Mucosa of gallbladder (tissue), 1 donor: Measurements from ENCODE around the gene KATNAL1. TPM values are rescaled to one million over a fixed set of nuclear protein-coding genes. Genes with fewer than 3 reads are reported as not detected.
"Not testable (repeated sequence)": the region's sequence is repeated elsewhere in the genome, so short reads cannot be mapped to it uniquely, and the experiment has no call there.

Source experiments
- DNase-seq: peaks from one replicate; pipeline ENCODE4 v3.0.0-alpha.2; 2020; ENCODE audit warnings: low spot score
- total RNA-seq: library from RNA; stranded (reverse); gene quantifications from one replicate; pipeline ENCODE4 v1.2.1, GENCODE V29; 2021
- donor health status: DM: no; HTN: no; CAD: no.

KATNAL1 gene
- total RNA-seq, 1 donor from 2014 or later = 16.4 TPM

DNA sequence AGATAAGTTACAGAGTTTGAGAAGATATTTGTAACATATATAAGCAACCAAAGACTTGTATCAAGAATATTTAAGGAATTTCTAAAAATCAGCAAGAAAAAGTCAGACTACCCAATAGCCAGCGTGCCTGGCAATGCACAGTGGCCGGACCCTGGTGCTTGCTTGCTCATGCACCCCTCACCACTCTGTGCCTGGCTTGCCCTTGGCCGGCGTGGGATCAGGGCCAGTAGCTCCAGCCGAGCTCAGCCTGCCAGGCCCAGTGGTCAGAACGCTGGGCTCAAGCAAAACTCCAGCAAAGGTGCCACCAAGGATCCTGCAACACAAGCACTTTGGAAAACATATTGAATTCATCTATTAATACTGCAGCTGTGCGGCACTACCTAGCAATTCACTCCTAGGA, 95.1 kb downstream of the KATNAL1 start:
- DNase-seq = no peak

DNA sequence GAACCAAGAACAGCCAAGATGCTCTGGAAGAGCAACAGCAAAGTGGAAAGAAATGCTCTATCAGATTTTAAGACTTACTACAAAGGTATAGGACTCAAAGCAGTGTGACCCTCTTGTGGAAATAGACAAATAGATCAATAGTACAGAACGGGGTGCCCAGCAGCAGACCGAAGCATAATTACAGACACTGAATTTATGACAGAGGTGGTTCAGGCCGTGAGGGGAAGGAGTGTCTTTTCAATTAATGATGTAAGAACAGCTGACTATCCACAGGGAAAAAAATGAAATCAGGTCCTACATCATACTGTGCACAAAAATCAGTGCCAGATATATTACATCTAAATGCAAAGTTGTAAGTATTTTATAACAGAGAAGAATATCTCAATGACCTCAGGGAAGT, 95.6 kb downstream of the KATNAL1 start:
- no peak for DNase-seq

DNA sequence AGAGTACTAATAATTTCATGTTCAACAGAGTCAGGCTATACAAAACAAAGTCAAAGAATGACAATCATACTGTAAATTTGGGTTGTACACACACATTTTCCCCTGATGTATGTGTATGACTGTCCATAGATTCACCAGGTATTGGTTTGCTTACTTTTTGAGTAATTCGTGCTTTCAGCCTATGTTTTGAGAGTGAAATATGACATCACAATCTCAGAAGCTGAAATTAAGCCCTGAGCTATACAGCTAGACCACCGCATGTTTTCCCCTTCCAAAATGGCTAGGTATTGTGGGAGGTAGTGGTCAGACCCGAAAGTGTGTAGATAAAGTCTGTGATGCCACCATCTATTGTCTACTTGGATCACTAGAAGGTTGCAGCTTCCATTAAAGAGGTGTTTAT, 102.8 kb downstream of the KATNAL1 start:
- no peak for DNase-seq

DNA sequence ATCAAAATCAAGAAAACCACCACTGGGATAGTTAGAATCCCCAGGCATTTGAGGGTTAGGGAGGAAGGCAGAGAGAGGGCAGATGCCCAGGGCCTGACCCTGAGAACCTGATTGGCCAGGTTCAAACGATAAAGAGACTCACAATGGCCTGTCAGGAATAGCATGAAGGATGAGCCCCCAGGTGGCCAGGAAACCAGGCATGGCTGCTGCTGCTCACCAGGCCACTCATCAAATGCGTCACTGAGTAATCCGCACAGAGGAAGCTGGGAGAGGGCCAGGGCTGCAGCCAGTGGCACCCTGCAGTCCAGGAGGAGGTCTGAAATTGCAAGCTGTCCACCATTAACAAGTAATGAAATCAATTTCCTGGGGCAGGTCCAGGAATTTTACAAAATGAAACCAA, 111.3 kb downstream of the KATNAL1 start:
- DNase-seq = no peak

DNA sequence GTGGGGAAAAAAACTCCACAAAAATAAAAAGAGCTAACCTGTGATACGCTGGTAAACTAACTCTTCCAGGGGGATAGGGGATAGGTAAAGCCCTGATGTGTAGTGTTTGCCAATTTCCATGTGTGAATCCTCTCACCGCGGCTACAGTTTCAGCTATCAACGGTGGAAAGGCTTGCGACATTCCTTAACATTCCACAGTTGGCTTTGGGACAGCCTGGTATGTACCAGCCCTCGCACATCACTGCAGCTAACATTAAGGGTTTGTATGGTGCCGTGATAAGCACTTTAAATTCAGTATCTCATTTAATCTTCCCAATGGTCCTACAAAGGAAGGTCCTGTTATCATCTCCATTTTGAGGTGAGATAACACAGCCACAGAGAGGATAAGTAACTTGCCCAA, 112.4 kb downstream of the KATNAL1 start:
- DNase-seq = no peak

DNA sequence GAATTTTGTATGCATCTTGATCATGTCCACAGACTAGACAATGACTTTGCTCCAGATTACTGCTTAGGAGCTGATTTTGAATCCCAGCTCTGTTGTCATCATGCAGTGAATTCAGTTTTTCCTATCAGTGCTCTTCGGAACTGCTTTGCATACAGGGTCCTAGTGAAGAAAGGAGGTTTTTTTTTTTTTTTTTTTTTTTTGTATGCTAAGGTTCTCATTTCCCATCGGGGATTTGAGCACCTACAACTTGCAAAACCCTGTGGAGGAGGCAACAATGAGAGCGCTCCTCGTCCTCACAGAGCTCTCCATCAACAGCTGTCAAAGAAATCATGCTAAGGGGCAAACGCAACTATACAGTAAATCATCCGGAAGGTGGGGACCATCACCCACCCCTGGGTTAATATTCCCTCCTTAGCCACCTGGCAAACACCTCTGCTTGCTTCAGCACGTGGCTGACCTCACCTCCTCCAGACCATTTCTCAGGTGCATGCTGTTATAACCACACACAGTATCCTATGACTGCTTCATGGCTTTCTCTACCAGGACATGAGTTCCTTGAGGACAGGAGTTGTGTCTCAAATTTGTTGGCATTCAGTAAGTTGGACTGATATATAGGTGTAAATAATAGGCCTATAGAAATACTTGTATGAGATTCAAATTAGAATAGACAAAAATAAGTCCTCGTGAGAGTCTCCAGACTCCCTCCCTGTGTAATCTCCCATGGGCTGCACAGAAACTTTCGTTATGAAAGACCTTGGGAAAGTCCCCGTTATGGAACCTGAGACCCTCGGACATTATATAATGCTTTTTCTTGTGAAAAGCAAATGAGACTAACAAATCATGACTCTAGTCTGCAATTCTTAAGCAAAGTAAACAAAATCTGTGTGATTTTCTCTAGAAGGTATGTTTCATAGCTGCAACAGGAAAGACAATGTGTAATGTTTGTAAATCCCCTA, 113.8 kb downstream of the KATNAL1 start:
- DNase-seq = no peak

DNA sequence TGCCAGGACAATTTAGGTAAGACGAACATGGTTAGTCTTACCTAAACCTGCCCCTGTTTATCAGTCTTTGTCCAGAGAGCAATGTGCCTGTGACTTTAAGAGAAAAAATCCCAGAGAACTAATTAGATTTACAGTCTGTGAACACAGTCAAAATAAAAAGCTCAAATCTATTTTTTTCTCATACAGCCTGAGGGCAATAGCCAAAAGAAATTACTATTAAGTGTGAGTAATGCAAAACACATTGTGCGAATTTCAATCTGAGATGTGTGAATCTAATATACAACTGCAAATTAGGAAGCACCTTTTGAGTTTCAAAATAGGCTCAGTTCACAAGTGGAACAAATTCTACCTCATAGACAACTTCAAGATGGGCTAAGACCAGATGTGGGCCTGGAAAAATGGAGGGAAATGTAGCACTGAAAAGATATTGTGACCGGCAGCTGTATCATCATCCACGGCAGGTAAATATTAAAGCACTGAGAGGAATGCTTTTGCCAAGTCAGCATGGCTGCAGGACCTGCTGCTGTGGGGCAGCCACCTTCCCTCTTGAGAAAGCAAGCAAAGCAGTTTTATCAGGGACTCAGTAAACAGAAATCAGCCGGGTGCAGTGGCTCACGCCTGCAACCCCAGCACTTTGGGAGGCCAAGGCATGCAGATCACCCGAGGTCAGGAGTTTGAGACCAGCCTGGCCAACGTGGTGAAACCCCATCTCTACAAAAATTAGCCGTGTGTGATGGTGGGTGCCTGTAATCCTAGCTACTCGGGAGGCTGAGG, 114.8 kb downstream of the KATNAL1 start:
- DNase-seq = no peak

DNA sequence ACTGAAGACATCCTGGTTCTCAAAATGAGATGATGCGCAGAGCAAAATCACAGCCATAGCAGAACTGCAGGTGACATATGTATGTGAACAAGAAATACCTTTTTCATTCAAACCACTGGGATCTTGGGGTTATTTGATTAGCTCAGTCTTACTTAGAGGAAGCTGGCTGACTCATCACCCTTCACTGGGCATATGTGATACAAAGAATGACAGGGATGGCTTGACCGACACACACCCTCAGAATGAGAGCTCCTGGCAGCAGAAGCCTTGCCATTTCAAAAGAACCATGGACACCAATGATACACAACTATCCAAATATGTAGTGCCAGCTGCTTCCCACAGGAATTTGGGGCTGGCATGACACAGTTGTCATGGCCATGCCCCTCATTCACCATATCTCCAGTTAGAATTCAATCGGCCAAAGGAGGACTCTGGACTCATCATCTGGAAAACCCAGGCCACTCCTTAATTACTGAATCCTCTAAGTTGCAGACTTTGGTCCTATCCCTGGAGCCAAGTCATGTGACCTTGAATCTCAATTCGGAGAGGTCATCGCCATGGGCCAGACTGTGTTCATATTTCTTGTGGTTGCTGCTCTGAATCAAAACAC, 115.8 kb downstream of the KATNAL1 start:
- DNase-seq = no peak

DNA sequence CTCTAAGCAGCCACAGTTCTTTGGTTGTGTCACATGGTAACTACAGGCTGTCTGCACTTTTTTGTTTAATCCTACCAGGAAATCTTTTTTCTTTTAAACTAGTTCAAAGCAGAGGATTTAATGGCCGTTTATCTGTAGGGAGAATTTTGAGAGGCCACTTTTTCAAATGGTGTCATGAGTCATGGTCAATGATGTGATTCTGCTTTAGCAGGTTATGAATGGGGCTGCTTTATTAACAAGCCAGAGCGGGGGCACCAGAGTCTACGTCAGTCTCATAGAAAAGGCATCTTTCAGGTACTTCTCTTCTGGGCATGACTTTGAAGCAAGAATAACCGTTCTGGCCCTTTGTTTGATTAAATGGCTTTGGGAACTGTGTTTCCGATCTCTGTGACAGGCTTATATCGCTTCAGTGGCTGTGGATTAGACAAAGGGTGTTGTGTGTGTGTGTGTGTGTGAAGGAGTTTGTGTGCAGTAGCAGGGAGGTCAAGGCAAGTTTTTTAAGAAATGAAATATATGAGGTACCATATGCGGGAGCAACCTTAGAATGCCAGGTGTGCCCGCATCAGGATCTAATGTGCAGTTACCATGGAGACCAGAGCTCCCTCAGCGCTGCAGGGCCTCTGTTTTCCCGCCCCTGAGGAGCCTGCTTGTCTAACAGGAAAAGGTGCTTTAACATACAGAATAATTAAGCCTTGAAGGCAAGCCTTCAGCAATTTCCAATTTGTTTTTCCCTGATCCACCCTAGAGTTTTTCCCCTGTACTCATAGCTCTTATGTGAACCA, 120.5 kb downstream of the KATNAL1 start:
- no peak for DNase-seq

DNA sequence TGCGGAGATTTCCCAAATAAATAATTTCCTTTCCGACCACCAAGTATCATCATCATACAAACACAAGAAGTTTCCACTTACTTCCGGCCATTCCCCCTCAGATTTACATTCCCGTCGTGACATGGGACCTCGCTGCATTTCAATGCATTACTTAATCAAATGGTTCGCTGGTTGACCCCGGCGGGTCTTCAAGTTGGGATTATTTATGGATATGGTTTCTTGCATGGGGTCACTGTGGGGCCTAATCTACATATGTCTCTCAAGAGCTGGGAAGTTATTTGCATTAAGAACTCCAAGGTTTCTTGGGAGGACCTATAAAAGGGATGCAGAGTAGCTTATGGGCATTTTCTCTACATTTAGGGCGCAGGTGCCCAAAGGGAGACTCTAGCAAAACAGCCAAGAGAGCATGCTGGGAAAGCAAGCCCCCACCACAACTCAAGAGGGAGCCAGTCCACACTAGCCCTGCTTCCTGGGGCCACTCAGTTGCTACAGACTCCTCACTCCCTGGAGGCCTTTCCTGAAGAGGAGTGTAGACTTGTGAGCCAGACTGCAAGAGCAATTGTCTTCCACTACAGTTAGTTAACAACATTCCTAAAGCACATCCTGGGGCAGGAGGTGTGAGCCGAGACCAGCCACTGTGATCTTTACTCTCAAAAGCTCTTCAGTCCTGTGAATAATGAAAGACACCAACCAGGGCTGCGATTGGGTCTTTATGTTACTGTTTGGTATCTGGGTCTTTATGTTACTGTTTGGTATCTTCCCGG, 125.3 kb downstream of the KATNAL1 start:
- DNase-seq = peak; percentile 2

DNA sequence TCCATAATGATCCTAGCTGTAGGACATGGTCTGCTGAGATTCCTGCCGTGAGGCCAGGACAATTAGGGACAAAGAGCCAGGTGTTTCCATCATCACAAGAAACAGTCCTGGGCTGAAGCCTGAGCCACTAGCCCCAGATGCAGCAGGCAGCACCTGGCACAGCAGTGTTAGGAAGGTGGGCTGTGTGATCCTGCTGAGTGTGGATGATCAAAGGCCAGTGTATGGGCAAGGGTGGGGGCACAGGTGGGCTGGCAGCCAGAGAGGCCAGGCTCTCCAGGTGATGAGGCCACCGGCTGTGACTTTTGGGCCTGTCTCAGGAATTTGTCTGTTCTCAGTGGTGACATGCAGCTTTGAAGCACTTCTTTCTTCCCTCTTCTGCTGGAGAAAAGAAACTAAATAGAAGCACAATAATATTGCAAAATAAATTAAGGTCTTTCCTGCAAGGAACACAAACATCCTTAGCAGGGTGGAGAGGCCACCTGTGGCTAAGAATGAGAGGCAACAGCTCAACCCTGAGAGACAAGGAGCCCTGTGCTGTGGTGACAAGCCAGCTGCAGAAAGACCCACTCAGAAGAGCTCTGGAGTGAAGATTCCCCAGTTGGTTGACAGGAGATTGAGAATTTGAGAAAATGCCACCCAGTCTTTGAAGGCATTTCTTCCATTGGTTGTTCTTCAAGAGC, 127.6 kb downstream of the KATNAL1 start:
- no peak for DNase-seq

DNA sequence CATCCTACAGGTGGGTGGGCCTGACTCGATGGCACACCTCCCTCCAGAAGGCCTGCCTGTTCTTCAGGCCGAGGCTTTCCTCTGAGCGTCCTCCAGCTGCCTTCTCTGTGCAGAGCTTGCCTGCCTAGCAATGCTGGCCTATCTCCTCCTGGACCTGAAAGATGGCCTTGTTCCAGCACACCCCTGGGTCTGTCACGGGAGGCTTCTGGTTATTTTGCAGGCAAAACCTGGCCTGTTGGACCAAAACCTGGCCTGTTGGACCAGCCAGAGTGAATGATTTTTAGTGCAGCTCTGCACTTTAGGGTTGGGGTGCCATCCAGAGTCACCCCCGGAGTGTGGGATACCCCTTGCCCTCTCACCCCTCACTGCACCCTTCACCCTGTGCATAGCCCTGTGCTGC, 128.4 kb downstream of the KATNAL1 start:
- DNase-seq = no peak

DNA sequence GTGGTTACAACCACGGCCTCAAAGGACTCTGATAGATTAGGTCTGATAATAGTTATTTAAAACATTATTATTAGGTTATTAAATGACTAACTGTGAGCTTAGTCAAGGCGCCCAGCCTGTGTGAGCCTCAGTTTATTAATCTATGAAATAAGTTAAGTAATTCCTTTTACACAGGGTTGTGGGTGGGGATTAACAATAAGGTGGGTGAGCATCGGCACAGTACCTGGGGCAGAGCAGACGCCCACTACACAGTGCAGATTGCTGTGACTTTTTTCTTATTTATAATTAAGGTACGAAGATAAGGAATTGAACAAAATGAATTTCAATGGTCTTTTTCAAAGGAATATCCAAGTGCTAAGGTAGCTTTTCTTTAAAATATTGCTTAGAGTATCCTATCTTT, 132.2 kb downstream of the KATNAL1 start:
- no peak for DNase-seq

DNA sequence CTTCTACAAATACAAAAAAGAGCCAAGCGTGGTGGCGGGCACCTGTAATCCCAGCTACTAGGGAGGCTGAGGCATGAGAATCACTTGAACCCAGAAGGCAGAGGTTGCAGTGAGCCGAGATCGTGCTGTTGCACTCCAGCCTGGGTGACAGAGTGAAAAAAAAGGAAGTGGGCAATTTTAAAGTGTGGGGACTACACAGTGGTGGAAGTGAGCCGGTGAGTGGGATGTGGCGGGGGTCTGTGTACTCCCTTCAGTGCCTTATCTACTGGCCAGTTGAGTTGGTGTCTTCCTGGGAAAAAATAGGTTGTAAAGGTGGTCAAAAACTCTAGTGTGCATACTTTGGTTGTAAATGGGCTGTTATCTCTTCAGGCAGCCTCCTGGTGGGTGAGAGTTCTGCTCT, 133.1 kb downstream of the KATNAL1 start:
- DNase-seq = not testable (repeated sequence)

DNA sequence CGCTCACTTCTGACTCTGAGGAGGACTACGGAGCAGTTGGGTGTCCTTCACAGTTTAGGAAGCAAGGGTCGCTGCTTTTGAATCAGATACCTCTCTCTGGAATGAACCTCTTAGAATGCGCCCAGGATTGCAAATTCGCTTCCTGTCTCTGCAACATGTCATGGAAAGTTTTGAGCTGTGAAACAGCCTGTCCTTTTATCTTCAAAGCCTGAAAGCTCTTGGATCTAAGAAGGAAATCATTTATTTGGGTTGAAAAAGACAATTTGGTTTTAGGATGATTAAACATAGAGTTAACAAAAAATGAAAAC, 134.1 kb downstream of the KATNAL1 start:
- no peak for DNase-seq

DNA sequence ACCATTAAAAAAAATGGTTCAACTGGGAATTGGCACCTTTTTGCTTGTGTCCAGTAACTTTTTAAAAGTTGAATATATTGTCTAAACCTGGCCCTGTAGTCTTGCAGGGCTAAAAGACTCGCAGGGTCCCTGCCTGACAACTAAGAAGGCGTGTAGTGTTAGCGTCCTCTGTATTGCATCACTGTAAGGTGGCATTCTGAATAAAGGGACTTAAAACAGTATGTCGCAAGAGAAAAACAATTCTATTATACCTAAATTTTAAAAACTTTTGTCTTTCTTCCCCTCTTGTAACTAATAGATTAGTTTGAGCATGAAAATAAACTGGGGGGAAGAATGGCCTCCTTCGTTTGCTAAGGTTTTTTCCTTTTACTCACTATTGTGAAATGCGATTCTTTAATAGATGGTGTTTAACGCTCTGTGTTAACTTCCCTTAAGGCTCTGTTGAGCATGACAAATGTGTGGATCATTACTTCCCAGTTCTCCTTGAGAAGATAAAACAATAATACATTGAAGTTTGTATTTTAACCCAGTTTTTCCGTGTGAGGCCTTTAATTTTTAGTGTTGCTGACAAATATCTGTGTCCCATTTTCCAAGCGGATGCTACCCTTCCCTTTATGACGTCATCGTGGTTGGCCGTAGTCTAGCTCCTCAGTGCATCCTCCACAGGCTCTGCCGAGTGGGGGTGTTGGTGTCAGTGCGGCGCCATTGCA, 134.6 kb downstream of the KATNAL1 start:
- DNase-seq = no peak

DNA sequence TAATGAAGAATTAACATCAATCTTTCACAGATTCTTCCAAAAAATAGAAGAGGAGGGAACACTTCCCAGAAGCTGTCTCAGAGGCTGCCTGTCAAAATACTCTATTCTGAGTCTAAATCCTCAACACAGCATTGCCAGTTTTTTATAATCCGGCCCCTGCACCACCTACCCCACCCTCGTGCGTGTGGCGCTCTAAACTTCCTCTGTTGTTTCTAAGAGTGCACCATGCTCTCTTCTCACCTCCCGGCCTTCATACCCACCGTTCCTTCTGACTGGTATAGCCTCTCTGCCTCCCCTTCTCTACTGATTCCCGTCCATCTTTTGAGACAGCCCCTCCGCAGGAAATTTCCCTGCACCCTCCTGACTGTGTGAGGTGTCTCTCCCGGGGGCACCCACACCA, 136.8 kb downstream of the KATNAL1 start:
- no peak for DNase-seq

DNA sequence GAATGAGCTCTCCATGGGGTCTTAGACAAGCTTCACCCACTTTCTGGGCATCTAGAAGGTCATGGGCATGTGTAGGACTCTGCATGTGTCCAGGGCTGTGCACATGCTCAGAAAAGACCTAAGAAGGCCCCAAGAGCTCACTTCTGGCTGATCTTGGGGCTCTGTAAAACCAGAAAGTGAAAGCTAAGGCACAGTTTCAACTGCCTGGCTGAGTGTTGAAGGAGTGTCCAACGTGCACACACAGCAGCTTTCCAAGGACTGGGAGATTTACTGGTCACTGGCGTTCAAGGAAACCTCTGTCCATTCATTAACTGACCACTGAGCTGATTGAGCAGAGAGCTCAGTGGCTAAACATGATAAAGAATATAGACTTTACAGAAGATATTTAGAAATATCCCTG, 137.9 kb downstream of the KATNAL1 start:
- DNase-seq = no peak

DNA sequence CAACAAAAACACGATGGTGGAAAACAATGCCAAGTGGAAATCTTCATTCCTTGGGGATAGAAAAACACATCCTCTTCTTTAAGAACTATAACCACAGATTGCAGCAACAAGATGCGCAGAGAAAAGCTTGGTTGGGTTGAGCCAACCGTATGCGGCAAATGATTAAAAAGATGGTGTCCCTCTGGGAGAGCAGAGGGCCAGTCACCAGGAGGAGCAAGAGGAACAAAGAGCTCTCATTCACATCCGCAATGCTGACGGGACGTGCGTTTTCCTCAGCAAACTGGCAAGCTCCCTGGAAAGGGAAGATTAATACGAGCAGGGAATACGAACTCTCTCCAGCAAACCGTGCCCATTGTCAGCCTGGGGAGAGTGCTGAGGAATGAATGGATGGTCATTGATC, 141.6 kb downstream of the KATNAL1 start:
- DNase-seq = no peak

DNA sequence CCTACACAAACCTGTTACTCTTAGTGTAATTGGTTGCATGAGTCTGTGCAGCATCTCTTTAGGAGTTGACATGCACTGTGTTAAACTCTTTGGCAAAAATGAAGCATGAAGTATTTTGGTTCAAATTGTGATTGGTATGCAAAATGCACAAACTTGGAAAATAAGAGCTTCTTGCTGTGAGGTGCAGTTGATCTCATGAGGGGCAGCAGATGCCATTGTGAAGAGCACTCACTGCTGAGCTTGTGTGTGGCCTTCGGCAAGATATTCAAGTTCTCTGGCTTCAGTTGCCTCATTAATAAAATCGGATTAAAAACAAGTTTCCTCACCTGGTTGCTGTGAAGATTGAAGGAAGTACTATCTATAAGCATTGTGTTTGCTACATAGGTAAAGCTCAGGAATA, 142.3 kb downstream of the KATNAL1 start:
- DNase-seq = no peak
